GM23338 (cell line): ENCODE results near the gene TMEM123. TPM values are rescaled to one million over a fixed set of nuclear protein-coding genes. Genes with fewer than 3 reads are reported as not detected.

Experiments used
- ATAC-seq: fragments of 200-7000 bp; cut with Tn5 transposase; 3 replicates; pipeline ENCODE4 v1.9.1; 2020
- DNase-seq: peaks from one replicate; pipeline ENCODE4 v3.0.0-alpha.2; 2015; ENCODE audit warnings: low spot score
- H2AFZ ChIP-seq: fragments of 200-600 bp; sonication (generic); 2 replicates; pipeline ENCODE4 v1.8.0; 2016; ENCODE audit warnings: antibody characterized with exemption, mild to moderate bottlenecking, moderate library complexity
- H3F3A ChIP-seq: fragments of 200-600 bp; sonication (generic); replicated peaks from 2 replicates; pipeline ENCODE4 v1.8.0; 2017; ENCODE audit warnings: antibody characterized with exemption, mixed run types, low read depth
- H3K27ac ChIP-seq: fragments of 200-600 bp; sonication (generic); 2 replicates; pipeline ENCODE4 v1.6.1; 2016; ENCODE audit warnings: low read depth
- H3K27me3 ChIP-seq: fragments of 200-600 bp; sonication (generic); 2 replicates; pipeline ENCODE4 v1.8.0; 2016; ENCODE audit warnings: mild to moderate bottlenecking, mixed run types, moderate library complexity; ENCODE audit not compliant: insufficient read depth
- H3K36me3 ChIP-seq: fragments of 200-600 bp; sonication (generic); 2 replicates; pipeline ENCODE4 v1.8.0; 2016; ENCODE audit warnings: mild to moderate bottlenecking; ENCODE audit not compliant: insufficient read depth
- H3K4me1 ChIP-seq: fragments of 200-600 bp; sonication (generic); 2 replicates; pipeline ENCODE4 v1.8.0; 2016; ENCODE audit warnings: mild to moderate bottlenecking, moderate library complexity; ENCODE audit not compliant: insufficient read depth
- H3K4me2 ChIP-seq: fragments of 200-600 bp; sonication (generic); 2 replicates; pipeline ENCODE4 v1.7.1; 2017; ENCODE audit warnings: mixed run types
- H3K4me3 ChIP-seq: fragments of 200-600 bp; sonication (generic); 2 replicates; pipeline ENCODE4 v1.6.1; 2016; ENCODE audit warnings: mixed run types
- H3K79me2 ChIP-seq: fragments of 200-600 bp; sonication (generic); replicated peaks from 2 replicates; pipeline ENCODE4 v1.8.0; 2017; ENCODE audit warnings: mild to moderate bottlenecking; ENCODE audit not compliant: insufficient read depth
- H3K9me2 ChIP-seq: fragments of 200-600 bp; sonication (generic); 2 replicates; pipeline ENCODE4 v1.8.0; 2017; ENCODE audit not compliant: insufficient read depth
- H4K20me1 ChIP-seq: fragments of 200-600 bp; sonication (generic); replicated peaks from 2 replicates; pipeline ENCODE4 v1.8.0; 2017; ENCODE audit warnings: mild to moderate bottlenecking; ENCODE audit not compliant: insufficient read depth
- H3K27ac Mint-ChIP-seq: 2 replicates; pipeline ENCODE4 v1.8.0; 2020; ENCODE audit warnings: inconsistent platforms, mild to moderate bottlenecking, moderate library complexity, mixed read lengths
- H3K27me3 Mint-ChIP-seq: 3 replicates; pipeline ENCODE4 v1.8.0; 2022; ENCODE audit warnings: low read depth, mild to moderate bottlenecking, moderate library complexity, mixed read lengths, inconsistent platforms; ENCODE audit not compliant: insufficient read depth, poor library complexity
- H3K36me3 Mint-ChIP-seq: 3 replicates; pipeline ENCODE4 v1.8.0; 2021; ENCODE audit warnings: low read depth, mild to moderate bottlenecking, inconsistent platforms, moderate library complexity, mixed read lengths
- H3K4me1 Mint-ChIP-seq: 3 replicates; pipeline ENCODE4 v1.8.0; 2020; ENCODE audit warnings: mild to moderate bottlenecking, inconsistent platforms, mixed read lengths
- H3K4me3 Mint-ChIP-seq: 3 replicates; pipeline ENCODE4 v1.8.0; 2021; ENCODE audit warnings: moderate library complexity, mild to moderate bottlenecking, inconsistent platforms, mixed read lengths
- H3K9me3 Mint-ChIP-seq: 3 replicates; pipeline ENCODE4 v1.8.0; 2020; ENCODE audit warnings: moderate library complexity, mild to moderate bottlenecking, inconsistent platforms, mixed read lengths
- CREB1 ChIP-seq: fragments of 250-450 bp; sonication (Bioruptor Pico); IDR thresholded peaks from 2 replicates; pipeline ENCODE4 v1.5.0; 2020; ENCODE audit warnings: low read depth, mild to moderate bottlenecking, moderate library complexity
- ETS1 ChIP-seq: IDR thresholded peaks from 2 replicates; pipeline ENCODE4 v1.6.1; 2016; ENCODE audit warnings: antibody characterized with exemption
- EZH2phosphoT487 ChIP-seq: fragments of 200-600 bp; sonication (generic); IDR thresholded peaks from one replicate; pipeline ENCODE4 v1.8.1; 2018; ENCODE audit warnings: antibody characterized with exemption; ENCODE audit not compliant: unreplicated experiment
- JUNB ChIP-seq: IDR thresholded peaks from one replicate; pipeline ENCODE4 v1.6.1; 2016; ENCODE audit warnings: antibody characterized with exemption; ENCODE audit not compliant: unreplicated experiment
- NANOG ChIP-seq: IDR thresholded peaks from 2 replicates; pipeline ENCODE4 v1.6.1; 2016; ENCODE audit warnings: antibody characterized with exemption, borderline replicate concordance
- POLR2AphosphoS5 ChIP-seq: IDR thresholded peaks from 2 replicates; pipeline ENCODE4 v1.6.1; 2016; ENCODE audit warnings: antibody characterized with exemption, low read depth
- STAT1 ChIP-seq: IDR thresholded peaks from one replicate; pipeline ENCODE4 v1.6.1; 2016; ENCODE audit warnings: antibody characterized with exemption; ENCODE audit not compliant: unreplicated experiment
- ZNF114 ChIP-seq: fragments of 250-450 bp; sonication (Bioruptor Pico); IDR thresholded peaks from 2 replicates; pipeline ENCODE4 v1.5.0; 2020; ENCODE audit warnings: mild to moderate bottlenecking, moderate library complexity
- ZNF331 ChIP-seq: fragments of 250-450 bp; sonication (Bioruptor Pico); IDR thresholded peaks from 2 replicates; pipeline ENCODE4 v1.5.0; 2020; ENCODE audit warnings: low read depth, mild to moderate bottlenecking, moderate library complexity
- ZNF462 ChIP-seq: fragments of 250-450 bp; sonication (Bioruptor Pico); IDR thresholded peaks from 2 replicates; pipeline ENCODE4 v1.5.0; 2020; ENCODE audit warnings: mild to moderate bottlenecking, moderate library complexity
- polyA plus RNA-seq: library from polyadenylated mRNA; unstranded; fragments of >200 nt; fragmentation: Nextera tagmentation; extraction: Ambion mirVana; gene quantifications from 2 replicates; pipeline ENCODE4 v1.2.1, GENCODE V29; 2016
- total RNA-seq: library from RNA; depleted of rRNA; stranded (reverse); fragments of >200 nt; shearing (Covaris generic); gene quantifications from 2 replicates; pipeline ENCODE4 v1.2.3, GENCODE V29; 2014
- TF ChIP-seq, protein P1 (sequence below), 2 experiments: fragments of 200-600 bp in 1 of 2; sonication (generic) in 1 of 2; conservative IDR thresholded peaks; 2 replicates each; pipeline versions ENCODE4 v1.5.1 to v1.6.1; 2016 to 2017; ENCODE audit warnings: antibody characterized with exemption in 2 of 2, low read depth in 2 of 2, mild to moderate bottlenecking in 2 of 2, moderate library complexity in 1 of 2

The TMEM123 gene
- total and polyA plus RNA-seq, 2 experiments from 2014 or later, result 44.1 to 61.0 TPM

GRCh38 chr11:102472127-102472526 is 19.6 kb upstream of the TMEM123 start:
- Histone ChIP-seq H3K9me2 (no peaks in the 10 kb centered on the region), H3K4me1 (0 out of 2 replicates have a peak, but pooled peaks cover 5% of the 10 kb centered on the region), H4K20me1 (no peaks in the 10 kb centered on the region), H3K4me2 (no peak overlapping the region), H2AFZ (no peak overlapping the region), H3K27me3 (no peaks in the 10 kb centered on the region), H3K79me2 (no peaks in the 10 kb centered on the region), H3F3A (no peaks in the 10 kb centered on the region), H3K27ac (no peak overlapping the region), H3K4me3 (no peak overlapping the region), H3K36me3 (no peaks in the 10 kb centered on the region)
- H3K4me1 Mint-ChIP-seq, result peaks cover 9% of the 10 kb centered on the region
- ATAC-seq, result no peak
- H3K36me3 Mint-ChIP-seq, result no peaks in the 10 kb centered on the region
- peaks cover 4% of the 10 kb centered on the region for H3K27me3 Mint-ChIP-seq
- H3K9me3 Mint-ChIP-seq, result no peaks in the 10 kb centered on the region
- H3K4me3 Mint-ChIP-seq, result no peak overlapping the region
- DNase-seq, result no peak
- H3K27ac Mint-ChIP-seq, result no peak overlapping the region
- no peak for TF ChIP-seq STAT1
- TF ChIP-seq EZH2phosphoT487, result no peak
- no peak for TF ChIP-seq JUNB
- no peak for TF ChIP-seq ZNF114 (CRISPR knock-in tag)
- no peak for TF ChIP-seq POLR2AphosphoS5

- Mint-ChIP-seq H3K4me1 (peaks cover 4% of the 10 kb centered on the region; the same call in 1 of the 3 replicates), H3K9me3 (no peaks in the 10 kb centered on the region), H3K36me3 (no peaks in the 10 kb centered on the region), H3K27me3 (peaks cover 4% of the 10 kb centered on the region), H3K27ac (no peak overlapping the region), H3K4me3 (no peak overlapping the region)
- ATAC-seq, result no peak
- Histone ChIP-seq H3K9me2 (no peaks in the 10 kb centered on the region), H3K36me3 (no peaks in the 10 kb centered on the region), H3F3A (no peaks in the 10 kb centered on the region), H3K4me2 (no peak overlapping the region), H3K4me1 (0 out of 2 replicates have a peak, but pooled peaks cover 5% of the 10 kb centered on the region), H3K27ac (no peak overlapping the region), H3K79me2 (no peaks in the 10 kb centered on the region), H3K27me3 (no peaks in the 10 kb centered on the region), H2AFZ (peak overlapping the region; percentile 6; the same call in 1 of the 2 replicates), H4K20me1 (no peaks in the 10 kb centered on the region), H3K4me3 (no peak overlapping the region)
- DNase-seq, result no peak
- TF ChIP-seq ZNF114 (CRISPR knock-in tag) (no peak), ZNF331 (CRISPR knock-in tag) (no peak), POLR2AphosphoS5 (no peak), JUNB (no peak), ETS1 (no peak), CREB1 (CRISPR knock-in tag) (no peak), NANOG (no peak), ZNF462 (no peak)
- TF ChIP-seq, protein P1, sequence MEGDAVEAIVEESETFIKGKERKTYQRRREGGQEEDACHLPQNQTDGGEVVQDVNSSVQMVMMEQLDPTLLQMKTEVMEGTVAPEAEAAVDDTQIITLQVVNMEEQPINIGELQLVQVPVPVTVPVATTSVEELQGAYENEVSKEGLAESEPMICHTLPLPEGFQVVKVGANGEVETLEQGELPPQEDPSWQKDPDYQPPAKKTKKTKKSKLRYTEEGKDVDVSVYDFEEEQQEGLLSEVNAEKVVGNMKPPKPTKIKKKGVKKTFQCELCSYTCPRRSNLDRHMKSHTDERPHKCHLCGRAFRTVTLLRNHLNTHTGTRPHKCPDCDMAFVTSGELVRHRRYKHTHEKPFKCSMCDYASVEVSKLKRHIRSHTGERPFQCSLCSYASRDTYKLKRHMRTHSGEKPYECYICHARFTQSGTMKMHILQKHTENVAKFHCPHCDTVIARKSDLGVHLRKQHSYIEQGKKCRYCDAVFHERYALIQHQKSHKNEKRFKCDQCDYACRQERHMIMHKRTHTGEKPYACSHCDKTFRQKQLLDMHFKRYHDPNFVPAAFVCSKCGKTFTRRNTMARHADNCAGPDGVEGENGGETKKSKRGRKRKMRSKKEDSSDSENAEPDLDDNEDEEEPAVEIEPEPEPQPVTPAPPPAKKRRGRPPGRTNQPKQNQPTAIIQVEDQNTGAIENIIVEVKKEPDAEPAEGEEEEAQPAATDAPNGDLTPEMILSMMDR (conservative IDR thresholded peaks at IDR 0.05; ENCODE audit: low read depth in 2 of 2), result no peak
Measured at GRCh38 chr11:102471474-102471873, 18.9 kb upstream of the TMEM123 start.
